HEK293 (cell line): ENCODE data around the gene CACNB4.

Experiments used
- CTCF ChIP-seq: fragments of 450-650 bp; formaldehyde crosslinking; IDR thresholded peaks from 2 replicates; pipeline ENCODE4 v1.5.1; 2016; ENCODE audit warnings: missing biosample characterization, missing genetic modification characterization
- GLIS1 ChIP-seq: fragments of 450-650 bp; formaldehyde crosslinking; IDR thresholded peaks from 2 replicates; pipeline ENCODE4 v1.5.1; 2016; ENCODE audit warnings: missing biosample characterization, missing genetic modification characterization
- TF ChIP-seq, protein P1 (sequence below): fragments of 450-650 bp; IDR thresholded peaks from 2 replicates; pipeline ENCODE4 v1.5.1; 2018; ENCODE audit warnings: missing biosample characterization, missing genetic modification characterization

- TF ChIP-seq, protein P1, sequence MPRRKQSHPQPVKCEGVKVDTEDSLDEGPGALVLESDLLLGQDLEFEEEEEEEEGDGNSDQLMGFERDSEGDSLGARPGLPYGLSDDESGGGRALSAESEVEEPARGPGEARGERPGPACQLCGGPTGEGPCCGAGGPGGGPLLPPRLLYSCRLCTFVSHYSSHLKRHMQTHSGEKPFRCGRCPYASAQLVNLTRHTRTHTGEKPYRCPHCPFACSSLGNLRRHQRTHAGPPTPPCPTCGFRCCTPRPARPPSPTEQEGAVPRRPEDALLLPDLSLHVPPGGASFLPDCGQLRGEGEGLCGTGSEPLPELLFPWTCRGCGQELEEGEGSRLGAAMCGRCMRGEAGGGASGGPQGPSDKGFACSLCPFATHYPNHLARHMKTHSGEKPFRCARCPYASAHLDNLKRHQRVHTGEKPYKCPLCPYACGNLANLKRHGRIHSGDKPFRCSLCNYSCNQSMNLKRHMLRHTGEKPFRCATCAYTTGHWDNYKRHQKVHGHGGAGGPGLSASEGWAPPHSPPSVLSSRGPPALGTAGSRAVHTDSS (tag by site-specific recombination), result no peak
- TF ChIP-seq CTCF, result no peak
- TF ChIP-seq GLIS1 (tag by site-specific recombination), result no peak
These were observed 10.8 kb downstream of the CACNB4 start for GRCh38 chr2:152088006-152088405.
